SK-N-SH (cell line): Measurements from ENCODE around the gene KBTBD13. TPM values are rescaled to one million over a fixed set of nuclear protein-coding genes. Genes with fewer than 3 reads are reported as not detected.

ENCODE experiments used
- CTCF ChIA-PET: fragments of 300-600, 350-600 bp; formaldehyde crosslinking; extraction: SDS; loops from one replicate; lab custom pipeline; 2021; lab: Yijun Ruan, JAX
- POLR2A ChIA-PET: fragments of 350-600 bp; sonication (Branson Sonifier 250); formaldehyde crosslinking; extraction: SDS; loops from one replicate; lab custom pipeline; 2020; ENCODE audit warnings: antibody characterized with exemption, inconsistent platforms; lab: Yijun Ruan, JAX
- DNase-seq: peaks from one replicate; pipeline ENCODE4 v3.0.0; 2012
- H2AFZ ChIP-seq: fragments of 200-600 bp; sonication (generic); 2 replicates; pipeline ENCODE4 v1.8.1; 2016; ENCODE audit warnings: antibody characterized with exemption, mild to moderate bottlenecking, low read depth
- H3F3A ChIP-seq: fragments of 200-600 bp; sonication (generic); replicated peaks from 2 replicates; pipeline ENCODE3; 2016; ENCODE audit warnings: antibody characterized with exemption, mild to moderate bottlenecking; ENCODE audit not compliant: insufficient read depth
- H3K27ac ChIP-seq, 2 experiments: fragments of 200-500 bp in 1 of 2; fragments of 200-600 bp in 1 of 2; sonication (Bioruptor generic) in 1 of 2; sonication (generic), shearing (Covaris generic) in 1 of 2; 2 replicates each; pipeline versions ENCODE4 v1.5.1 to v1.6.1; 2014 to 2016; ENCODE audit warnings: low read depth in 2 of 2, inconsistent platforms in 1 of 2, low read length in 1 of 2, mild to moderate bottlenecking in 1 of 2, mixed read lengths in 1 of 2
- H3K27me3 ChIP-seq: fragments of 200-600 bp; sonication (generic), shearing (Covaris generic); 2 replicates; pipeline ENCODE4 v1.6.1; 2016; ENCODE audit warnings: mixed run types; ENCODE audit not compliant: insufficient read depth
- H3K36me3 ChIP-seq, 2 experiments: fragments of 200-500 bp in 1 of 2; fragments of 200-600 bp in 1 of 2; sonication (Bioruptor generic) in 1 of 2; sonication (generic) in 1 of 2; replicated peaks in 1 of 2; 2 replicates each; pipeline versions ENCODE3 to v1.5.1; 2014 to 2016; ENCODE audit warnings: low read length in 1 of 2, mild to moderate bottlenecking in 1 of 2; ENCODE audit not compliant: insufficient read depth in 2 of 2, control insufficient read depth in 1 of 2
- H3K4me1 ChIP-seq, 2 experiments: fragments of 200-500 bp in 1 of 2; fragments of 200-600 bp in 1 of 2; sonication (Bioruptor generic) in 1 of 2; sonication (generic), shearing (Covaris generic) in 1 of 2; 2 replicates each; pipeline versions ENCODE4 v1.5.1 to v1.6.1; 2014 to 2016; ENCODE audit warnings: low read depth in 1 of 2, low read length in 1 of 2, mixed run types in 1 of 2; ENCODE audit not compliant: insufficient read depth in 2 of 2, control insufficient read depth in 1 of 2
- H3K4me2 ChIP-seq: fragments of 200-600 bp; sonication (generic), shearing (Covaris generic); 2 replicates; pipeline ENCODE4 v1.6.1; 2017; ENCODE audit warnings: mixed run types
- H3K4me3 ChIP-seq, 2 experiments: fragments of 200-500 bp in 1 of 2; fragments of 200-600 bp in 1 of 2; sonication (Bioruptor generic) in 1 of 2; sonication (generic), shearing (Covaris generic) in 1 of 2; 2 replicates each; pipeline versions ENCODE4 v1.5.1 to v1.8.1; 2014 to 2016; ENCODE audit warnings: low read depth in 2 of 2, inconsistent platforms in 1 of 2, low read length in 1 of 2, mild to moderate bottlenecking in 1 of 2, mixed read lengths in 1 of 2, moderate library complexity in 1 of 2
- H3K79me2 ChIP-seq: fragments of 200-600 bp; sonication (generic); 2 replicates; pipeline ENCODE4 v1.8.1; 2017; ENCODE audit warnings: mild to moderate bottlenecking; ENCODE audit not compliant: insufficient read depth
- H3K9ac ChIP-seq: fragments of 200-600 bp; sonication (generic); 2 replicates; pipeline ENCODE4 v1.6.1; 2017; ENCODE audit warnings: mixed run types
- H3K9me2 ChIP-seq: fragments of 200-600 bp; sonication (generic); 2 replicates; pipeline ENCODE4 v1.6.1; 2017; ENCODE audit warnings: mixed run types
- H3K9me3 ChIP-seq: fragments of 200-600 bp; sonication (generic); 2 replicates; pipeline ENCODE4 v1.6.1; 2017; ENCODE audit warnings: mixed run types, mild to moderate bottlenecking, moderate library complexity
- H4K20me1 ChIP-seq: fragments of 200-600 bp; sonication (generic); 2 replicates; pipeline ENCODE4 v1.6.1; 2017; ENCODE audit warnings: mild to moderate bottlenecking, mixed run types; ENCODE audit not compliant: insufficient read depth
- EP300 ChIP-seq, 2 experiments: IDR thresholded peaks; 2 replicates each; pipeline versions ENCODE4 v1.4.0 to v1.6.1; 2012; ENCODE audit warnings: borderline replicate concordance in 1 of 2, low read depth in 1 of 2, low read length in 1 of 2
- IRF3 ChIP-seq: fragments of 150-350 bp; IDR thresholded peaks from 2 replicates; pipeline ENCODE4 v1.6.1; 2016; ENCODE audit warnings: mild to moderate bottlenecking, low read depth, low read length
- JUND ChIP-seq: IDR thresholded peaks from 2 replicates; pipeline ENCODE4 v1.4.0; 2012
- MXI1 ChIP-seq: IDR thresholded peaks from 2 replicates; pipeline ENCODE4 v1.6.1; 2012; ENCODE audit warnings: mild to moderate bottlenecking, low read depth, low read length, improper control_type of control experiment
- NRF1 ChIP-seq: IDR thresholded peaks from 2 replicates; pipeline ENCODE4 v1.6.1; 2012; ENCODE audit warnings: low read depth, mild to moderate bottlenecking, low read length
- PBX3 ChIP-seq: IDR thresholded peaks from 2 replicates; pipeline ENCODE4; 2012
- POLR2AphosphoS5 ChIP-seq: IDR thresholded peaks from 2 replicates; pipeline ENCODE4 v1.6.1; 2012; ENCODE audit warnings: low read depth, low read length
- RAD21 ChIP-seq: IDR thresholded peaks from 2 replicates; pipeline ENCODE4 v1.6.1; 2012; ENCODE audit warnings: mild to moderate bottlenecking, low read length
- REST ChIP-seq: IDR thresholded peaks from 2 replicates; pipeline ENCODE4 v1.6.1; 2012; ENCODE audit warnings: mild to moderate bottlenecking, low read depth, low read length, moderate library complexity
- RFX5 ChIP-seq: IDR thresholded peaks from 2 replicates; pipeline ENCODE4 v1.6.1; 2012; ENCODE audit warnings: mild to moderate bottlenecking, improper control_type of control experiment, low read length
- RXRA ChIP-seq: IDR thresholded peaks from 2 replicates; pipeline ENCODE4 v1.4.0; 2012; ENCODE audit warnings: low read depth, mild to moderate bottlenecking, borderline replicate concordance
- SIN3A ChIP-seq: IDR thresholded peaks from 2 replicates; pipeline ENCODE4 v1.6.1; 2012; ENCODE audit warnings: low read depth, mild to moderate bottlenecking, low read length, moderate library complexity, borderline replicate concordance
- SMC3 ChIP-seq: IDR thresholded peaks from 2 replicates; pipeline ENCODE4 v1.6.1; 2012; ENCODE audit warnings: low read depth, low read length, improper control_type of control experiment
- TAF1 ChIP-seq: IDR thresholded peaks from 2 replicates; pipeline ENCODE4 v1.6.1; 2012; ENCODE audit warnings: low read depth, mild to moderate bottlenecking, low read length, moderate library complexity, borderline replicate concordance
- TEAD4 ChIP-seq: IDR thresholded peaks from 2 replicates; pipeline ENCODE4 v1.4.0; 2012; ENCODE audit warnings: mild to moderate bottlenecking, borderline replicate concordance; ENCODE audit not compliant: insufficient read depth
- USF1 ChIP-seq: IDR thresholded peaks from 2 replicates; pipeline ENCODE4 v1.4.0; 2012; ENCODE audit warnings: low read depth, borderline replicate concordance
- USF2 ChIP-seq: fragments of 150-350 bp; IDR thresholded peaks from 2 replicates; pipeline ENCODE4 v1.6.1; 2017; ENCODE audit warnings: antibody characterized with exemption, low read length, low read depth, borderline replicate concordance
- YY1 ChIP-seq: IDR thresholded peaks from 2 replicates; pipeline ENCODE4 v1.4.0; 2012; ENCODE audit warnings: low read depth, mild to moderate bottlenecking
- WGBS: methylation state at CpG from one replicate; pipeline ENCODE4 v1.1.6; 2017; ENCODE audit warnings: low lambda C conversion rate; 5-methylcytosine and 5-hydroxymethylcytosine counted together
- polyA plus RNA-seq, 3 experiments: library from polyadenylated mRNA; depleted of rRNA; stranded (reverse); fragments of >200 nt; gene quantifications; 2 replicates each; pipeline ENCODE4 v1.2.3, GENCODE V29; 2012

Gene KBTBD13
- polyA plus RNA-seq, 1 of the 3 experiments (the other 2 are of a cell fraction) = not detected

GRCh38 chr15:65105038-65105437, 28.5 kb downstream of the KBTBD13 start:
- Histone ChIP-seq H3K27ac (no peak overlapping the region), H3K27me3 (no peaks in the 10 kb centered on the region), H3K4me3 (no peak overlapping the region), H3K9me3 (no peaks in the 10 kb centered on the region), H3F3A (no peaks in the 10 kb centered on the region), H3K36me3 (peaks cover 21 to 39% of the 10 kb centered on the region in 2 experiments), H3K9me2 (no peaks in the 10 kb centered on the region), H3K4me2 (no peak overlapping the region), H3K79me2 (no peaks in the 10 kb centered on the region), H3K4me1 (no peaks in the 10 kb centered on the region), H2AFZ (no peak overlapping the region), H4K20me1 (no peaks in the 10 kb centered on the region), H3K9ac (no peak overlapping the region)
- TF ChIP-seq TEAD4 (no peak), RFX5 (no peak), TAF1 (no peak), PBX3 (no peak), IRF3 (no peak), YY1 (no peak), RXRA (no peak), RAD21 (no peak), EP300 (IDR thresholded peaks at IDR 0.05; ENCODE audit: borderline replicate concordance in 1 of 2, low read depth in 1 of 2, low read length in 1 of 2) (no peak), SIN3A (no peak), POLR2AphosphoS5 (no peak), MXI1 (no peak), REST (no peak), JUND (no peak), SMC3 (no peak), USF1 (no peak), NRF1 (no peak), USF2 (no peak)
- ChIA-PET POLR2A (no interaction called here), CTCF (interaction anchor here (1.9 kb wide), 1 partner anchor 50 kb away, joined by 7 read pairs; no protein-coding TSS in a partner anchor)
- WGBS = 88% methylated on average over 5 of the region's 5 CpGs
- DNase-seq = no peak
